Measurements from ENCODE around the gene NEK8.

DNA sequence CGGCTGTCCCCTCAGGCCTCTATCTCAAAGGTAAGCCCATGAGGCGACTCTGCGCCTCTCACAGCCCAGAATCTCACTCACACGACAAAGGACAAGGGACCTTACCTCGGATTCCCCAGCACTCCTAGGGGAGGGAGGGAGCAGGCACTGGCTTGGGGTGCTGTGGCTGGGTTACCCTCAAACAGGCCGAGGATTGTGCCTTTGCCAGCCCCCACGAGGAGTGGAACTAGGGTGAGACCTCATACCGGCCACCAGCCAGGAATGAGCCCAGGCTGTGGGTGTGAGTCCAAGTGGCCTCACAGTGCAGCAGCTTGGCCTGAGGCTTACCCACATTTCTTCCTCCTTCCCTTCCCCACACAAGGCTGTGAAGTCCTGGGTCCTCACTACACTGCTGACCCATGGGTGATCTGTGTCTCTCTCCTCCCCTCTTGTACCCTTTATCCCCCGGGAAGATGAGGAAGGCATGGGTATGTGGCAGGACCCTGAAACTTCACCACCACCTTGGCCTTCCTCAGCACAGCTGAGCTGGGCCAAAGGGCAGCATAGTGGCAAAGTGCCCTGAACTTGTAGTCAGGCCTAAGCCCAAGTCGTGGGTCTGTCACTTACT, 22.8 kb upstream of the NEK8 start:
- no peak for TF ChIP-seq POLR2A (IDR thresholded peaks at IDR 0.05)
- no peak for TF ChIP-seq CTCF (IDR thresholded peaks at IDR 0.05)

Measured in lower leg skin (tissue), 3 donors.